GM18909 (cell line): Measurements from ENCODE around the gene SRRM5.
"Not testable (repeated sequence)": the region's sequence is repeated elsewhere in the genome, so short reads cannot be mapped to it uniquely, and the experiment has no call there.

ENCODE experiments used
- ATAC-seq: cut with Tn5 transposase; IDR thresholded peaks from one replicate; pipeline ENCODE4 v1.9.1; 2021; ENCODE audit warnings: mild to moderate bottlenecking; ENCODE audit not compliant: unreplicated experiment, poor library complexity

The SRRM5 gene

GRCh38 chr19:43635561-43635940 is 23.7 kb downstream of the SRRM5 start:
- not testable (repeated sequence) for ATAC-seq

DNA sequence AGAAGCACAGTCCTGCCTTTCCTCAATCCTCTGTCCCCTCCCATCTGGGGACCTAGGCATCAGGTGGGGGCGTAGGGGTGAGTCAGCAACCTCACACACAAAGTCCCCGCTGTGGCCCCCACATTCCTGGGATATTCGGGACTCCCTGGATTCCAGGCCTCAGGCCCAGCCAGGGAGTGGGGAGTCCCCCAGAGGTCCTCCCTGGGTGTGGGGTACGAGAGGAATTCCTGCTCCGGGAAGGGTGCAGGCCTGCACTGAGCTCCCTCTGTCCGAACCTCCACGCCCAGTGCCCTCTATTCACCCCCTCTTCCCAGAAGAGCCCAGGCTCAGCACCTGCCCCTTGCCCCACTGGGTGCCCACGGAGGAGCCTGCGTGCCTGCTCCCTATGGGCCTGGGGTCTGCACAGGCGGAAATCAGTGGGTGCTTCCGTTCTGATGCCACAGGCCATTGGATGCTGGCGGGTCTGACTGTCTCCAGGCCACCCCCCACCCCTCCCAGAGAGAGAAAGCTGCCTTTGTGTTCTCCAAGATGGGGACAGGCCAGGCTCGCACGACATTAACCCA is 24.3 kb downstream of the SRRM5 start:
- no peak for ATAC-seq

DNA sequence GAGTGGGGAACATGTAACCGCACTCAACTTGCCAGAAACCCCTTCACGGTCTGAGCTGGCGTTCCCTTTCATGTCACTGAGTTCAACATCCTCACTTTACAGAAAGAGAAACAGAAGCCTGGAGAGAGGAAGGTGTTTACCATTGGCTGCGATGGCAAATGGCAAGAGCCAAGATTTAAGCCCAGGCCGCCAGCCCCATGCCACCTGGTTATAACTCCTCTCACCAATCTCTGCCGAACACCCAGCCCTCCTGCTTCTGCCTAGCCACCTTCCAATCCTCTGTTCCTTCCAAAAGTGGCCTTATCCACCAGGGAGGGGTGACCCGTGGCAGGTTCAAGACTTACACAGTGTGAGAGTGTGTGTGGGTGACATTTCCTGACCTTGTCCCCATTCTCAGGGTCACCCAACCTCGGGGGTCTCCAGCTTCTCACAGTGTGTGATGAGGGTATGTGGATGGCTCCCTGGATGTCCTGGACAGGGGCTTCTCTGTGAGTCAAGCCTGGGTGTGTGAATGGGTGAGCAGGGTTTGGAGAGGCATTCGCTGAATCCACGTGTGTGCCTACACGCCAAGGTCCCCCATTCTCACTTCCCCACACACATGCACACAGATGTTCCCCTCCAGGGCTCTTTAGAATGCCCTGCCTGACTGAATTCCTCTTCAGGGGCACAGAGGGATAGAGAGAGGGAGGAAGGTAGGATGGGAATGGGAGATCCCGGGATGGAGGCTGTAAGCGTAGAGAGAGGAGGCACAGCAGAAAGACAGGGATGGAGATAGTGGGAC is 26.5 kb downstream of the SRRM5 start:
- no peak for ATAC-seq

GRCh38 chr19:43638995-43639518 is 27.2 kb downstream of the SRRM5 start:
- no peak for ATAC-seq

- no peak for ATAC-seq
These were observed 27.9 kb downstream of the SRRM5 start, which contains the start of gene CADM4 for GRCh38 chr19:43639519-43640423. Gene CADM4, minus strand, starts transcription at chr19:43639850. Its CDS starts 60 bp downstream, at chr19:43639790.

DNA sequence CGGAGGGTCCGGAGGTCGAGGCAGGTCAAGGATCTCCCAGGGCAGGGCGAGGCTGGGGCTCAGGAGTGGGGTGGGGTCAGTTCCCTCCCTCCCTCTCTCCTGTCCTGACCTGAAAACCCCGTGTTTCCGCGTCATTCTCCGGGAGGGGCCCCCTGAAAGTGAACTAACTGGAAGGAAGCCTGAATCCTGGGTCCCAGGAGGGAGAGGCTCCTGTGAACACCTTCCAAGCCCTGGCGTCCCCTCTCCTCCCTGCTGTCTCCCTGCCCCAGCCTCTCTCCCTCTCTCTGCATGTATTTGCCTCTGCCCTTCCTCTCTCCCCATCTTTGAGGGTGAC is 28.5 kb downstream of the SRRM5 start:
- no peak for ATAC-seq

GRCh38 chr19:43641333-43641732 is 29.4 kb downstream of the SRRM5 start:
- no peak for ATAC-seq

DNA sequence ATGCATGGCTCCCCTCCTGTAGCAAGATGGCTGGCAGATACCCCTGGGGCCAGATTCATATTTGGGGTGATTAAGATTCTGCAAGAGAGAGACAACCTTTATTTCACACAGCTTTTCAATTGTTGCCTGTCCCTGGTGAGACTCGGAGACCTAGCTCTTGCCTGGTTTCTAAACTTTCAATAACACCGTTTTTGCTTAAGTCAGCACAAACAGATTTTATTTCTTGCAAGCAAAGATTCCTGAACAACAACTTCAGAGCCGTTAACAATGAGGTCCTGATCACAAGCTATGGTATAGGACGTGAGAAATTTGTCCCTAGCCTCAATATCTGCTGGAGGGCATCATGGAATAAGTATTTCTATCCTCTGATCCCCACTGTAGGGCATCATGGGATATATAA is 30.6 kb downstream of the SRRM5 start:
- no peak for ATAC-seq

DNA sequence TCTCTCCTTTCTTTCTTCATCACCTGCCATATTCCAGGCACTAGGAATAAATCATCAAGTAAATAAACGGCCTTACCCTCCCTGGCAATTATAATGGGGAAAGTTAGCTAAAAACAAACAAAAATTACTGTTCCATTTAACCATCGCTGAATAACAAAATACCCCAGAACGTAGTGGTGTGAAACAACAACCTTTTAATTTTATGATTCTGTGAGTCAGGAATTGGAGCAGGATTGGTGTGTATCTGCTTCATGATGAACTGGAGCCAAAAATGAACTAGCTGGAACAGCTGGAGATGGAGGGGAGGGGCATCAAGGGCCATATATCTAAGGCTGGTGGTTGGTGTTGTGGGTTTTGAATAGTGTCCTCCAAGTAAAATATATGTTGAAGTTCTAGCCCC is 31.4 kb downstream of the SRRM5 start:
- no peak for ATAC-seq

DNA sequence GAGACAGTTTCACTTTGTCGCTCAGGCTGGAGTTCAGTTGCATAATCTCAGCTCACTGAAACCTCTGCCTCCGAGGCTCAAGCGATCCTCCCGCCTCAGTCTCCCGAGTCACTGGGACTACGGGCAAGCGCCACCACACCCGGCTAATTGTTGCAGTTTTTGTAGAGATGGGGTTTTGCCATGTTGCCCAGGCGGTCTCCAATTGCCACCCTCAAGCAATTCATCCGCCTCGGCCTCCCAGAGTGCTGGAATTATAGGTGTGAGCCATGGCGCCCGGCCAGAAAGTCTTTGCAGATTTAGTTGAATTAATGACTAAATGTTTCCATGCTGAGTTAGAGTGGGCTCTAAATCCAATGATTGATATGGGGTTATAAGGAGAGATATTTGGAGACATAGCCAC is 32.3 kb downstream of the SRRM5 start:
- no peak for ATAC-seq

GRCh38 chr19:43648633-43649032 is 36.7 kb downstream of the SRRM5 start:
- no peak for ATAC-seq

- ATAC-seq, result no peak
These were observed 37.6 kb downstream of the SRRM5 start for GRCh38 chr19:43649514-43649913.

DNA sequence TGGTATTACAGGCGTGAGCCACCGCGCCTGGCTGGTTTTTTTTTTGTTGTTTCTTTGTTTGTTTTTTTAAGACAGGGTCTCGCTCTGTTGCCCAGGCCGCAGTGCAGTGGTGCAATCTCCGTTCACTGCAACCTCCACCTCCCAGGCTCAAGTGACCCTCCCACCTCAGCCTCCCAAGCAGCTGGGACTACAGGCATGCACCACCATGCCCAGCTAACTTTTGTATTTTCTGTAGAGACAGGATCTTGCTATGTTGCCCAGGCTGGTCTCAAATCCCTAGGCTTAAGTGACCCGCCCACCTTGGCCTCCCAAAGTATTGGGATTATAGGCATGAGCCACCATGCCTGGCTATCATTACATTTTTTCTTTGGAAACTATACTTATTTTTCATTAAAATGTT is 38.4 kb downstream of the SRRM5 start:
- ATAC-seq, result not testable (repeated sequence)

- no peak for ATAC-seq
These were observed 40.1 kb downstream of the SRRM5 start for GRCh38 chr19:43651758-43652545.

GRCh38 chr19:43652546-43652874 is 40.6 kb downstream of the SRRM5 start:
- ATAC-seq, result no peak

DNA sequence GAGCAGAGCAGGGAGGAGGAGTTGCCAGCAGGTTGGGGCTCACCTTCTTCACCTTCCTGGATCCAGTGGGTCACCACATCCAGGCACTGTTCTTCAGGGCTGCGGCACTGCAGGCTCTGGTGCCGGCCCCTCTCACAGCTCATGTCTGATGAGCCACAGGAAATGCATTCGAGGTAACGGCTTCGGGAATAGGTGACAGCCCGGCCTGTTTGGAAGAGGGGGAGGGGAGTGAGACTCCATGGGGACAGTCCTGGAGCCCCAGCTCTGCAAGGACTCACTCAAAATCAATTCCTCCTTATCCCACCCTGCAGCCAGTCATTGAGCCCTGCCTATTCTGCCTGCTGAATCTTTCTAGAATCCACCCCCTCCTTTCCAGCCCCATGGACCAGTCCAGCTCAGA is 44.5 kb downstream of the SRRM5 start:
- no peak for ATAC-seq

DNA sequence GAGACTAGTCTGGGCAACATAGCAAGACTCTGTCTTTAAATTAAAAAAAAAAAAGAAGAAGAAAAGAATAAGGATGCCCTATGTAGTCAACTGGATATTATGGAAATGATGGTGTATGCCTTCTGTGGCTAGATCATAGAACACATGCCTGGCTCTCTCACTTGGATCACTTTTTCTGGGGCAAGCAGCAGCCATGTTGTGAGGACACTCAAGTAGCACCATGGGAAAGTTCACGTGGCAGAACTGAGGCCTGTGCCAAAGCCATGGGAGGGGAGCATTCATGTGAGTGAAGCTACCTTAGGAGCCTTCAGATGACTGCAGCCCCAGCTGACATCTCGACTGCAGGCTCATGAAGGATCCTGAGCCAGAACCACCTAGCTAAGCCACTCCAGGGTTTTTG is 46.1 kb downstream of the SRRM5 start:
- ATAC-seq, result no peak

DNA sequence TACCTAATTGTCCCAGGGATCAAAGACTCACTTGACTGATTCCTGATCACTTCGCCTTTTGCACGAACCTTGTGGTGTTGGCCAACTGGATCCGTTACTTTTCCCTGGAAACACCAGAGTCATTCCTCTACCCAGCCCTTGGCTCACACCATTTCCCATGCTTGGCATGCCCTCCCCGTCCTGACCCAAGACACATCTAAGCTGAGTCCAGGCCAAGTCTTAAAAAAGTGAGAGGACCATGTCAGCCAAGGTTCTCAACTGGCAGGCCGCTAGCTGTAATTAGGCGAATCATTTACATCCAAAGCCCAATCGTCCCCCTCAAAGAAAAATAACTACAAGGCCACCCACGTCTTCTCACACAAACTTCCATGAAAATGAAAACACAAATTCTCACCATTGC is 46.6 kb downstream of the SRRM5 start:
- ATAC-seq, result no peak

- ATAC-seq, result no peak
These were observed 48.5 kb downstream of the SRRM5 start for GRCh38 chr19:43660301-43660970.

- ATAC-seq, result no peak
These were observed 49.1 kb downstream of the SRRM5 start for GRCh38 chr19:43660971-43661360.
